Endothelial cell of umbilical vein (primary cell): ENCODE results near the gene HOXB7. TPM values are rescaled to one million over a fixed set of nuclear protein-coding genes. Genes with fewer than 3 reads are reported as not detected.

Experiments
- BruUV-seq: library from RNA; stranded (reverse); fragments of 400-500 nt; replicated peaks from 2 replicates; lab custom pipeline; 2021; lab: Mats Ljungman, UMichigan
- CTCF ChIA-PET: fragments of 300-600, 350-600 bp; sonication (Branson Sonifier 250); formaldehyde crosslinking; loops from one replicate; lab custom pipeline; 2021; ENCODE audit warnings: antibody characterized with exemption, inconsistent platforms; lab: Charles Lee
- POLR2A ChIA-PET: fragments of 300-600, 350-600 bp; sonication (Branson Sonifier 250); formaldehyde crosslinking; loops from one replicate; lab custom pipeline; 2021; ENCODE audit warnings: antibody characterized with exemption, inconsistent platforms; lab: Charles Lee
- DNase-seq: peaks from one replicate; pipeline ENCODE4 v3.0.0-alpha.2; 2011; ENCODE audit warnings: low read depth, low spot score
- FAIRE-seq: peaks from 2 replicates; lab custom pipeline; 2011; peaks lifted over from hg19 to GRCh38; lab: Jason Lieb, UNC
- H2AFZ ChIP-seq: 2 replicates; pipeline ENCODE4 v1.6.0; 2012; ENCODE audit warnings: low read depth, low read length, control low read depth, inconsistent platforms
- H3K27ac ChIP-seq: 2 replicates; pipeline ENCODE4 v1.5.1; 2011; ENCODE audit warnings: low read depth, mild to moderate bottlenecking, control low read depth, low read length, moderate library complexity; ENCODE audit not compliant: insufficient read depth
- H3K27me3 ChIP-seq, 2 experiments: 2 replicates each; pipeline versions ENCODE4 v1.6.0 to v1.6.1; 2011; ENCODE audit warnings: low read length in 2 of 2, mixed read lengths in 1 of 2; ENCODE audit not compliant: control insufficient read depth in 2 of 2, insufficient read depth in 2 of 2
- H3K36me3 ChIP-seq, 2 experiments: 2 replicates in 1 of 2; 3 replicates in 1 of 2; pipeline ENCODE4 v1.5.1; 2011; ENCODE audit warnings: low read length in 2 of 2, mild to moderate bottlenecking in 1 of 2, moderate library complexity in 1 of 2; ENCODE audit not compliant: control insufficient read depth in 2 of 2, insufficient read depth in 2 of 2; ENCODE audit errors: extremely low read depth in 1 of 2
- H3K4me1 ChIP-seq: 3 replicates; pipeline ENCODE4 v1.5.1; 2011; ENCODE audit warnings: mild to moderate bottlenecking, low read length; ENCODE audit not compliant: control insufficient read depth, insufficient read depth; ENCODE audit errors: extremely low read depth
- H3K4me2 ChIP-seq: 2 replicates; pipeline ENCODE4 v1.6.1; 2011; ENCODE audit warnings: low read length, control low read depth, mixed read lengths; ENCODE audit not compliant: insufficient read depth
- H3K4me3 ChIP-seq, 3 experiments: fragments of 200-600 bp in 1 of 3; sonication (generic), shearing (Covaris generic) in 1 of 3; replicated peaks in 1 of 3; 2 replicates each; pipeline ENCODE4 v1.5.1; 2011 to 2016; ENCODE audit warnings: control low read depth in 3 of 3, low read length in 3 of 3, mild to moderate bottlenecking in 2 of 3, inconsistent platforms in 1 of 3, low read depth in 1 of 3, moderate library complexity in 1 of 3; ENCODE audit not compliant: insufficient read depth in 1 of 3
- H3K79me2 ChIP-seq: 2 replicates; pipeline ENCODE4 v1.6.0; 2012; ENCODE audit warnings: low read length, inconsistent platforms; ENCODE audit not compliant: control insufficient read depth, insufficient read depth
- H3K9ac ChIP-seq: replicated peaks from 2 replicates; pipeline ENCODE3; 2011; ENCODE audit warnings: low read length, control low read depth; ENCODE audit not compliant: insufficient read depth; ENCODE audit errors: extremely low read depth
- H3K9me1 ChIP-seq: replicated peaks from 3 replicates; pipeline ENCODE4 v1.6.0; 2011; ENCODE audit warnings: mild to moderate bottlenecking, low read length; ENCODE audit not compliant: control insufficient read depth, insufficient read depth; ENCODE audit errors: extremely low read depth
- H3K9me3 ChIP-seq: replicated peaks from 2 replicates; pipeline ENCODE4 v1.5.1; 2012; ENCODE audit warnings: low read length, inconsistent platforms; ENCODE audit not compliant: control insufficient read depth, insufficient read depth
- H4K20me1 ChIP-seq: replicated peaks from 2 replicates; pipeline ENCODE3; 2011; ENCODE audit warnings: mild to moderate bottlenecking, low read length; ENCODE audit not compliant: control insufficient read depth, insufficient read depth; ENCODE audit errors: extremely low read depth
- CTCF ChIP-seq, 2 donors: IDR thresholded peaks; 1 replicate in 1 of 2; 2 replicates in 1 of 2; pipeline ENCODE4 v1.5.1; 2011; ENCODE audit warnings: low read length in 2 of 2, mild to moderate bottlenecking in 2 of 2, moderate library complexity in 2 of 2, control low read depth in 1 of 2, inconsistent platforms in 1 of 2, low read depth in 1 of 2; ENCODE audit not compliant: insufficient read depth in 1 of 2; ENCODE audit errors: extremely low read depth in 1 of 2
- EZH2 ChIP-seq: IDR thresholded peaks from 2 replicates; pipeline ENCODE4 v1.6.1; 2012; ENCODE audit warnings: borderline replicate concordance, low read depth, mild to moderate bottlenecking, moderate library complexity, low read length, inconsistent platforms; ENCODE audit not compliant: severe bottlenecking
- dilution Hi-C: fragments of 300-500 bp; cut with MboI; formaldehyde crosslinking; loops from one replicate; pipeline ENCODE4 v1.15.0; 2019; ENCODE audit warnings: low sequenced_read_pairs; ENCODE audit not compliant: extremely low pct_ligation_motif_present
- intact Hi-C: fragments of 100-400 bp; cut with micrococcal nuclease; formaldehyde crosslinking; loops from one replicate; pipeline ENCODE4 v1.10.0; 2022
- polyA plus RNA-seq, 4 experiments: library from polyadenylated mRNA; depleted of rRNA in 3 of 4; stranded (reverse) in 3 of 4; unstranded in 1 of 4; fragments of >200 nt; gene quantifications; 2 replicates each; pipeline versions ENCODE4 v1.2.1 to v1.2.3, GENCODE V29; 2011 to 2012; ENCODE audit warnings: missing spikeins in 1 of 4
- total RNA-seq: library from RNA; stranded (reverse); gene quantifications from 2 replicates; pipeline ENCODE4 v1.2.3, GENCODE V29; 2021

Gene HOXB7
- total and polyA plus RNA-seq, 2 donors (not counting 3 experiments of a cell fraction or from before 2014, with no cell fraction given) = 23.5 to 24.5 TPM

GRCh38 chr17:48617471-48618255 lies 6.8 kb upstream of the HOXB7 start:
- no TSS peak for BruUV-seq
- FAIRE-seq (no peak), DNase-seq (no peak)
- TF ChIP-seq CTCF (IDR thresholded peaks at IDR 0.05; ENCODE audit: extremely low read depth in 1 of 2, insufficient read depth in 1 of 2, low read depth in 1 of 2, low read length in 2 of 2) = no peak
- TF ChIP-seq EZH2 = peak; percentile 98
- Histone ChIP-seq H3K27me3 (peaks cover 59 to 72% of the 10 kb centered on the region in 2 experiments), H3K4me1 (peaks cover 31% of the 10 kb centered on the region), H2AFZ (no peak overlapping the region), H3K79me2 (peaks cover 2% of the 10 kb centered on the region), H3K9me1 (no peaks in the 10 kb centered on the region), H3K4me3 (no peak overlapping the region), H3K9ac (no peak overlapping the region), H3K4me2 (peak overlapping the region; percentile 13), H3K9me3 (no peaks in the 10 kb centered on the region), H3K36me3 (no peaks in the 10 kb centered on the region), H4K20me1 (no peaks in the 10 kb centered on the region), H3K27ac (no peak overlapping the region)
- dilution Hi-C loops (no loop called here), intact Hi-C loops (loop anchor here (1.0 to 5.0 kb wide), 8 partner anchors 125 to 592 kb away; no protein-coding TSS in a partner anchor)
- CTCF ChIA-PET = interaction anchor here (0.7 to 6.3 kb wide), 27 partner anchors 8 to 599 kb away, joined by 3 to 45 read pairs (median 6); no protein-coding TSS in a partner anchor
- POLR2A ChIA-PET = interaction anchor here (0.6 kb wide), 1 partner anchor 391 kb away, joined by 3 read pairs; no protein-coding TSS in a partner anchor
